ENCODE measurements around the gene ITGB3. TPM values are rescaled to one million over a fixed set of nuclear protein-coding genes. Genes with fewer than 3 reads are reported as not detected.

ITGB3 gene
- total and polyA plus RNA-seq, 2 of the 8 experiments (the other 6 are each of a cell fraction or from before 2014, with no cell fraction given) = 0.08 to 0.09 TPM

- Histone ChIP-seq H2AK5ac (ENCODE audit: low read depth, low read length) (no peak overlapping the region), H2BK20ac (ENCODE audit: low read length) (no peak overlapping the region), H3K27ac (ENCODE audit: low read depth, low read length) (no peak overlapping the region), H3K23me2 (ENCODE audit: low read depth, low read length) (no peaks in the 10 kb centered on the region), H3K23ac (ENCODE audit: insufficient read length) (no peak overlapping the region), H4K5ac (ENCODE audit: insufficient read length, low read depth, low read length) (no peak overlapping the region), H4K20me1 (replicated peaks in 1 of 2; ENCODE audit: control insufficient read depth in 1 of 2, insufficient read depth in 2 of 2, low read length in 2 of 2) (no peaks in the 10 kb centered on the region), H3K27me3 (replicated peaks in 1 of 4; ENCODE audit: control insufficient read depth in 3 of 4, extremely low read depth in 1 of 4, insufficient read depth in 3 of 4, low read length in 3 of 4) (0 out of 7 replicates have a peak, but pooled peaks cover 0 to 1% (median 0%) of the 10 kb centered on the region in 4 experiments), H2BK12ac (ENCODE audit: low read depth, low read length) (no peak overlapping the region), H3K4me2 (ENCODE audit: insufficient read depth in 1 of 2, low read depth in 2 of 2, low read length in 2 of 2) (no peak overlapping the region), H3K56ac (replicated peaks; ENCODE audit: insufficient read length, low read depth, low read length) (no peak overlapping the region), H3K9me3 (ENCODE audit: insufficient read depth in 2 of 2, low read depth in 1 of 2, low read length in 1 of 2) (peaks cover 0 to 10% of the 10 kb centered on the region in 2 experiments; a peak in 2 of 4 replicates), H2AFZ (ENCODE audit: low read length) (no peak overlapping the region), H3K4ac (replicated peaks; ENCODE audit: insufficient read length, low read depth, low read length) (no peak overlapping the region), H3K36me3 (ENCODE audit: control insufficient read depth in 2 of 4, insufficient read depth in 4 of 4, low read length in 3 of 4) (no peaks in the 10 kb centered on the region), H3K9ac (replicated peaks in 1 of 4; ENCODE audit: extremely low read depth in 1 of 4, low read depth in 3 of 4, low read length in 3 of 4) (no peak overlapping the region), H4K91ac (replicated peaks; ENCODE audit: insufficient read length, low read length) (no peak overlapping the region), H3K4me3 (ENCODE audit: extremely low read depth in 1 of 4, insufficient read depth in 2 of 4, low read depth in 3 of 4, low read length in 4 of 4) (no peak overlapping the region), H3K14ac (ENCODE audit: insufficient read length) (no peak overlapping the region), H2BK5ac (ENCODE audit: low read depth, low read length) (no peak overlapping the region), H3K4me1 (replicated peaks in 1 of 4; ENCODE audit: control insufficient read depth in 3 of 4, insufficient read depth in 4 of 4, low read length in 3 of 4) (peaks cover 0 to 3% (median 3%) of the 10 kb centered on the region in 4 experiments; a peak in 3 of 7 replicates), H2BK15ac (ENCODE audit: low read length) (no peak overlapping the region), H3K79me1 (ENCODE audit: low read depth, low read length) (no peaks in the 10 kb centered on the region), H2BK120ac (replicated peaks; ENCODE audit: low read depth, low read length) (no peak overlapping the region), H3K18ac (ENCODE audit: extremely low read depth, low read length) (no peak overlapping the region), H3K79me2 (ENCODE audit: control insufficient read depth in 1 of 2, insufficient read depth in 2 of 2, low read length in 2 of 2) (no peaks in the 10 kb centered on the region), H4K8ac (ENCODE audit: extremely low read depth, insufficient read depth, low read length) (no peak overlapping the region)
- POLR2A ChIA-PET (ENCODE audit: partially characterized antibody) = no interaction called here
- FAIRE-seq = no peak
- WGBS, 2 experiments (ENCODE audit: extremely low coverage in 1 of 2, insufficient coverage in 1 of 2, insufficient read length in 1 of 2, insufficient replicate concordance in 2 of 2, low coverage in 1 of 2, low lambda C conversion rate in 2 of 2, missing lambda C conversion rate in 1 of 2) = 84% methylated on average over 2 of the region's 2 CpGs; no CpG with 5 or more reads in 1 of the 2 experiments
- DNase-seq (ENCODE audit: low read depth in 1 of 2, low spot score in 2 of 2) = no peak
- CTCF ChIA-PET (ENCODE audit: partially characterized antibody) = interaction anchor here (7.3 kb wide), 1 partner anchor 86 kb away, joined by 105 read pairs; no protein-coding TSS in a partner anchor
- TF ChIP-seq SIX5 (IDR thresholded peaks at IDR 0.05; ENCODE audit: low read depth, low read length) (no peak), EGR1 (IDR thresholded peaks at IDR 0.05; ENCODE audit: borderline replicate concordance, low read depth, low read length) (no peak), TCF12 (IDR thresholded peaks at IDR 0.05; ENCODE audit: low read depth, low read length) (no peak), NRF1 (IDR thresholded peaks at IDR 0.05; ENCODE audit: low read depth, low read length) (no peak), SRF (IDR thresholded peaks at IDR 0.05; ENCODE audit: low read depth, low read length) (no peak), TEAD4 (IDR thresholded peaks at IDR 0.05; ENCODE audit: low read depth, low read length) (no peak), SP2 (IDR thresholded peaks at IDR 0.05; ENCODE audit: low read length) (no peak), JUND (IDR thresholded peaks at IDR 0.05; ENCODE audit: low read length) (no peak)
Observed at GRCh38 chr17:47227862-47228261, 25.8 kb upstream of the ITGB3 start.
